ENCODE measurements around the gene LGR4. TPM values are rescaled to one million over a fixed set of nuclear protein-coding genes. Genes with fewer than 3 reads are reported as not detected.

LGR4 gene
- total RNA-seq, 1 experiment from 2014 or later = 7.1 TPM

- intact Hi-C loops (cut with micrococcal nuclease) = no loop called here
- ATAC-seq (no peak), DNase-seq (ENCODE audit: low read depth, low spot score) (no peak)
- H3K4me2 ChIP-seq (ENCODE audit: low read length) = no peak overlapping the region
- 0 out of 2 replicates have a peak, but pooled peaks cover 2% of the 10 kb centered on the region for H3K9me2 ChIP-seq (ENCODE audit: insufficient read depth)
- no peak overlapping the region for H3K9ac ChIP-seq (ENCODE audit: low read length)
- TF ChIP-seq EGR1 (IDR thresholded peaks at IDR 0.05; ENCODE audit: low read depth) = no peak
- no peak for TF ChIP-seq ELF1 (IDR thresholded peaks at IDR 0.05; ENCODE audit: borderline replicate concordance, low read depth)
- no peak for TF ChIP-seq ZBTB33 (IDR thresholded peaks at IDR 0.05; ENCODE audit: extremely low read depth, insufficient replicate concordance, low read length)
- TF ChIP-seq POLR2A (IDR thresholded peaks at IDR 0.05; ENCODE audit: borderline replicate concordance, extremely low read depth, insufficient read depth, insufficient read length) = no peak
- no peak for TF ChIP-seq EZH2phosphoT487 (IDR thresholded peaks at IDR 0.05; ENCODE audit: borderline replicate concordance)
- no peak for TF ChIP-seq POLR2AphosphoS5 (IDR thresholded peaks at IDR 0.05; ENCODE audit: low read depth, low read length)
- TF ChIP-seq CEBPB (IDR thresholded peaks at IDR 0.05; ENCODE audit: low read depth) = no peak
- POLR2A ChIA-PET = no interaction called here
- CTCF ChIA-PET = no interaction called here
- H3K4me1 ChIP-seq (ENCODE audit: control insufficient read depth in 1 of 2, insufficient read depth in 2 of 2, low read length in 2 of 2) = no peaks in the 10 kb centered on the region
- no peaks in the 10 kb centered on the region for H4K20me1 ChIP-seq (ENCODE audit: insufficient read depth)
- H3K9me3 ChIP-seq (ENCODE audit: control insufficient read depth in 1 of 2, insufficient read depth in 1 of 2, low read depth in 1 of 2, low read length in 2 of 2) = no peaks in the 10 kb centered on the region
- H2AFZ ChIP-seq (ENCODE audit: low read depth, low read length, poor library complexity, severe bottlenecking) = no peak overlapping the region
- no TSS peak for BruUV-seq (replicated peaks)
- H3K27ac ChIP-seq (ENCODE audit: low read depth, low read length) = no peak overlapping the region
- H3K36me3 ChIP-seq (ENCODE audit: control insufficient read depth in 1 of 2, insufficient read depth in 2 of 2, low read length in 2 of 2) = no peaks in the 10 kb centered on the region
- RAD21 ChIA-PET (ENCODE audit: low non-redundant PET in 1 of 2, low total read pairs in 2 of 2, uncharacterized antibody in 2 of 2, unreplicated experiment in 2 of 2) = no interaction called here
- no peaks in the 10 kb centered on the region for H3K27me3 ChIP-seq (ENCODE audit: insufficient read depth, low read length)
- H3K4me3 ChIP-seq (replicated peaks in 1 of 2; ENCODE audit: low read depth in 1 of 2, low read length in 2 of 2) = no peak overlapping the region
- H3K79me2 ChIP-seq (ENCODE audit: insufficient read depth, low read length) = no peaks in the 10 kb centered on the region
These were observed 91.8 kb downstream of the LGR4 start for GRCh38 chr11:27380771-27381170.

- H3K27me3 ChIP-seq (ENCODE audit: insufficient read depth, low read length) = no peaks in the 10 kb centered on the region
- intact Hi-C loops (cut with micrococcal nuclease) = no loop called here
- no peak overlapping the region for H3K9ac ChIP-seq (ENCODE audit: low read length)
- ChIA-PET POLR2A (no interaction called here), CTCF (no interaction called here), RAD21 (ENCODE audit: low non-redundant PET in 1 of 2, low total read pairs in 2 of 2, uncharacterized antibody in 2 of 2, unreplicated experiment in 2 of 2) (no interaction called here)
- H3K9me3 ChIP-seq (ENCODE audit: control insufficient read depth in 1 of 2, insufficient read depth in 1 of 2, low read depth in 1 of 2, low read length in 2 of 2) = no peaks in the 10 kb centered on the region
- H3K4me1 ChIP-seq (ENCODE audit: control insufficient read depth in 1 of 2, insufficient read depth in 2 of 2, low read length in 2 of 2) = no peaks in the 10 kb centered on the region
- no peak for ATAC-seq
- no peak for DNase-seq (ENCODE audit: low read depth, low spot score)
- no peak overlapping the region for H3K4me3 ChIP-seq (replicated peaks in 1 of 2; ENCODE audit: low read depth in 1 of 2, low read length in 2 of 2)
- H2AFZ ChIP-seq (ENCODE audit: low read depth, low read length, poor library complexity, severe bottlenecking) = no peak overlapping the region
- H3K9me2 ChIP-seq (ENCODE audit: insufficient read depth) = 0 out of 2 replicates have a peak, but pooled peaks cover 2% of the 10 kb centered on the region
- no peaks in the 10 kb centered on the region for H4K20me1 ChIP-seq (ENCODE audit: insufficient read depth)
- no peak overlapping the region for H3K27ac ChIP-seq (ENCODE audit: low read depth, low read length)
- no peaks in the 10 kb centered on the region for H3K36me3 ChIP-seq (ENCODE audit: control insufficient read depth in 1 of 2, insufficient read depth in 2 of 2, low read length in 2 of 2)
- H3K79me2 ChIP-seq (ENCODE audit: insufficient read depth, low read length) = no peaks in the 10 kb centered on the region
- BruUV-seq (replicated peaks) = no TSS peak
- H3K4me2 ChIP-seq (ENCODE audit: low read length) = no peak overlapping the region
- no peak for TF ChIP-seq ATF3 (IDR thresholded peaks at IDR 0.05)
- no peak for TF ChIP-seq POLR2A (IDR thresholded peaks at IDR 0.05; ENCODE audit: borderline replicate concordance, extremely low read depth, insufficient read depth, insufficient read length)
- TF ChIP-seq ELF1 (IDR thresholded peaks at IDR 0.05; ENCODE audit: borderline replicate concordance, low read depth) = no peak
- no peak for TF ChIP-seq ZNF274 (IDR thresholded peaks at IDR 0.05; ENCODE audit: low read depth, low read length)
- no peak for TF ChIP-seq EZH2phosphoT487 (IDR thresholded peaks at IDR 0.05; ENCODE audit: borderline replicate concordance)
- no peak for TF ChIP-seq CEBPB (IDR thresholded peaks at IDR 0.05; ENCODE audit: low read depth)
- TF ChIP-seq, protein P1, sequence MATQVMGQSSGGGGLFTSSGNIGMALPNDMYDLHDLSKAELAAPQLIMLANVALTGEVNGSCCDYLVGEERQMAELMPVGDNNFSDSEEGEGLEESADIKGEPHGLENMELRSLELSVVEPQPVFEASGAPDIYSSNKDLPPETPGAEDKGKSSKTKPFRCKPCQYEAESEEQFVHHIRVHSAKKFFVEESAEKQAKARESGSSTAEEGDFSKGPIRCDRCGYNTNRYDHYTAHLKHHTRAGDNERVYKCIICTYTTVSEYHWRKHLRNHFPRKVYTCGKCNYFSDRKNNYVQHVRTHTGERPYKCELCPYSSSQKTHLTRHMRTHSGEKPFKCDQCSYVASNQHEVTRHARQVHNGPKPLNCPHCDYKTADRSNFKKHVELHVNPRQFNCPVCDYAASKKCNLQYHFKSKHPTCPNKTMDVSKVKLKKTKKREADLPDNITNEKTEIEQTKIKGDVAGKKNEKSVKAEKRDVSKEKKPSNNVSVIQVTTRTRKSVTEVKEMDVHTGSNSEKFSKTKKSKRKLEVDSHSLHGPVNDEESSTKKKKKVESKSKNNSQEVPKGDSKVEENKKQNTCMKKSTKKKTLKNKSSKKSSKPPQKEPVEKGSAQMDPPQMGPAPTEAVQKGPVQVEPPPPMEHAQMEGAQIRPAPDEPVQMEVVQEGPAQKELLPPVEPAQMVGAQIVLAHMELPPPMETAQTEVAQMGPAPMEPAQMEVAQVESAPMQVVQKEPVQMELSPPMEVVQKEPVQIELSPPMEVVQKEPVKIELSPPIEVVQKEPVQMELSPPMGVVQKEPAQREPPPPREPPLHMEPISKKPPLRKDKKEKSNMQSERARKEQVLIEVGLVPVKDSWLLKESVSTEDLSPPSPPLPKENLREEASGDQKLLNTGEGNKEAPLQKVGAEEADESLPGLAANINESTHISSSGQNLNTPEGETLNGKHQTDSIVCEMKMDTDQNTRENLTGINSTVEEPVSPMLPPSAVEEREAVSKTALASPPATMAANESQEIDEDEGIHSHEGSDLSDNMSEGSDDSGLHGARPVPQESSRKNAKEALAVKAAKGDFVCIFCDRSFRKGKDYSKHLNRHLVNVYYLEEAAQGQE (IDR thresholded peaks at IDR 0.05; ENCODE audit: low read depth) = no peak
- no peak for TF ChIP-seq SIN3A (IDR thresholded peaks at IDR 0.05; ENCODE audit: low read depth)
- TF ChIP-seq, protein P2, sequence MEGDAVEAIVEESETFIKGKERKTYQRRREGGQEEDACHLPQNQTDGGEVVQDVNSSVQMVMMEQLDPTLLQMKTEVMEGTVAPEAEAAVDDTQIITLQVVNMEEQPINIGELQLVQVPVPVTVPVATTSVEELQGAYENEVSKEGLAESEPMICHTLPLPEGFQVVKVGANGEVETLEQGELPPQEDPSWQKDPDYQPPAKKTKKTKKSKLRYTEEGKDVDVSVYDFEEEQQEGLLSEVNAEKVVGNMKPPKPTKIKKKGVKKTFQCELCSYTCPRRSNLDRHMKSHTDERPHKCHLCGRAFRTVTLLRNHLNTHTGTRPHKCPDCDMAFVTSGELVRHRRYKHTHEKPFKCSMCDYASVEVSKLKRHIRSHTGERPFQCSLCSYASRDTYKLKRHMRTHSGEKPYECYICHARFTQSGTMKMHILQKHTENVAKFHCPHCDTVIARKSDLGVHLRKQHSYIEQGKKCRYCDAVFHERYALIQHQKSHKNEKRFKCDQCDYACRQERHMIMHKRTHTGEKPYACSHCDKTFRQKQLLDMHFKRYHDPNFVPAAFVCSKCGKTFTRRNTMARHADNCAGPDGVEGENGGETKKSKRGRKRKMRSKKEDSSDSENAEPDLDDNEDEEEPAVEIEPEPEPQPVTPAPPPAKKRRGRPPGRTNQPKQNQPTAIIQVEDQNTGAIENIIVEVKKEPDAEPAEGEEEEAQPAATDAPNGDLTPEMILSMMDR (IDR thresholded peaks at IDR 0.05 in 2 of 3, conservative IDR thresholded peaks at IDR 0.05 in 1 of 3; ENCODE audit: borderline replicate concordance in 1 of 3, insufficient read depth in 1 of 3, low read depth in 2 of 3, low read length in 2 of 3) = no peak
These were observed 93.1 kb downstream of the LGR4 start for GRCh38 chr11:27379449-27379848.
